T-cell (primary cell): ENCODE results near the gene ARAP3. TPM values are rescaled to one million over a fixed set of nuclear protein-coding genes. Genes with fewer than 3 reads are reported as not detected.

Experiments
- ATAC-seq, 4 experiments: fragments of 200-7000 bp in 3 of 4; fragments of 150-1000 bp in 1 of 4; cut with Tn5 transposase; replicated peaks in 1 of 4; 1 replicate in 3 of 4; 2 replicates in 1 of 4; pipeline ENCODE4 v1.10.0; 2021; ENCODE audit warnings: moderate library complexity in 3 of 4, mild to moderate bottlenecking in 2 of 4, moderate number of reproducible peaks in 1 of 4
- CTCF ChIA-PET, 2 donors: fragments of 300-600 bp; sonication (Branson Sonifier 250); formaldehyde crosslinking; loops; one replicate each; lab custom pipeline; 2022; ENCODE audit warnings: antibody characterized with exemption in 2 of 2; lab: Charles Lee
- POLR2A ChIA-PET, 2 donors: fragments of 300-600 bp; sonication (Branson Sonifier 250); formaldehyde crosslinking; loops; one replicate each; lab custom pipeline; 2022; ENCODE audit warnings: antibody characterized with exemption in 2 of 2; lab: Charles Lee
- DNase-seq, 35 experiments: peaks; one replicate each; pipeline versions ENCODE4 v3.0.0 to v3.0.0-alpha.2; 2013 to 2023
- H3K27ac ChIP-seq: one replicate; pipeline ENCODE4 v1.5.1; 2013; ENCODE audit warnings: low read length
- H3K27me3 ChIP-seq, 2 experiments: replicated peaks in 1 of 2; 1 replicate in 1 of 2; 2 replicates in 1 of 2; pipeline versions ENCODE4 v1.6.1 to v1.7.0; 2013; ENCODE audit warnings: low read length in 1 of 2, mixed read lengths in 1 of 2; ENCODE audit not compliant: control insufficient read depth in 2 of 2, insufficient read depth in 2 of 2; ENCODE audit errors: extremely low read depth in 1 of 2
- H3K36me3 ChIP-seq, 2 donors: 1 replicate in 1 of 2; 2 replicates in 1 of 2; pipeline versions ENCODE4 v1.6.1 to v1.7.0; 2013; ENCODE audit warnings: low read length in 1 of 2; ENCODE audit not compliant: control insufficient read depth in 2 of 2, insufficient read depth in 1 of 2; ENCODE audit errors: extremely low read depth in 1 of 2
- H3K4me1 ChIP-seq, 2 experiments: 1 replicate in 1 of 2; 2 replicates in 1 of 2; pipeline versions ENCODE4 v1.6.1 to v1.7.0; 2013; ENCODE audit warnings: low read length in 2 of 2, mixed read lengths in 1 of 2; ENCODE audit not compliant: insufficient read depth in 2 of 2, control insufficient read depth in 1 of 2; ENCODE audit errors: extremely low read depth in 1 of 2
- H3K4me3 ChIP-seq, 2 donors: 1 replicate in 1 of 2; 2 replicates in 1 of 2; pipeline versions ENCODE4 v1.5.1 to v1.7.0; 2013; ENCODE audit warnings: mild to moderate bottlenecking in 2 of 2, low read length in 1 of 2, moderate library complexity in 1 of 2; ENCODE audit not compliant: control insufficient read depth in 1 of 2; ENCODE audit errors: extremely low read depth in 1 of 2
- H3K9me3 ChIP-seq: 2 replicates; pipeline ENCODE4 v1.7.0; 2013
- H3K27ac Mint-ChIP-seq, 2 donors: one replicate each; pipeline ENCODE4 v1.8.0; 2020 to 2021; ENCODE audit warnings: mild to moderate bottlenecking in 2 of 2, mixed read lengths in 2 of 2
- H3K27me3 Mint-ChIP-seq, 2 donors: one replicate each; pipeline ENCODE4 v1.8.0; 2021 to 2022; ENCODE audit warnings: mixed read lengths in 2 of 2
- H3K36me3 Mint-ChIP-seq: one replicate; pipeline ENCODE4 v1.8.0; 2021; ENCODE audit warnings: mixed read lengths
- H3K4me1 Mint-ChIP-seq, 3 donors: one replicate each; pipeline ENCODE4 v1.8.0; 2020 to 2022; ENCODE audit warnings: mixed read lengths in 3 of 3, mild to moderate bottlenecking in 1 of 3
- H3K4me3 Mint-ChIP-seq, 3 donors: one replicate each; pipeline ENCODE4 v1.8.0; 2020 to 2022; ENCODE audit warnings: mild to moderate bottlenecking in 3 of 3, mixed read lengths in 3 of 3, moderate library complexity in 3 of 3
- H3K9me3 Mint-ChIP-seq, 3 donors: one replicate each; pipeline ENCODE4 v1.8.0; 2020 to 2022; ENCODE audit warnings: mixed read lengths in 3 of 3
- WGBS: methylation state at CpG from one replicate; pipeline ENCODE4 v1.1.5; 2013; ENCODE audit warnings: missing lambda C conversion rate; ENCODE audit not compliant: insufficient coverage; 5-methylcytosine and 5-hydroxymethylcytosine counted together
- total RNA-seq, 35 experiments: library from RNA in 6 of 35; stranded (reverse) in 6 of 35; fragments of 120-200 nt in 1 of 35; gene quantifications; one replicate each; pipeline versions ENCODE4 v1.2.1 to v1.2.4 and lab custom pipeline; 2013 to 2026

ARAP3 gene
- total RNA-seq, 5 donors from 2014 or later (not counting 1 experiment from before 2014, with no cell fraction given) = 1.2 to 25.6 (median 20.5) TPM

DNA sequence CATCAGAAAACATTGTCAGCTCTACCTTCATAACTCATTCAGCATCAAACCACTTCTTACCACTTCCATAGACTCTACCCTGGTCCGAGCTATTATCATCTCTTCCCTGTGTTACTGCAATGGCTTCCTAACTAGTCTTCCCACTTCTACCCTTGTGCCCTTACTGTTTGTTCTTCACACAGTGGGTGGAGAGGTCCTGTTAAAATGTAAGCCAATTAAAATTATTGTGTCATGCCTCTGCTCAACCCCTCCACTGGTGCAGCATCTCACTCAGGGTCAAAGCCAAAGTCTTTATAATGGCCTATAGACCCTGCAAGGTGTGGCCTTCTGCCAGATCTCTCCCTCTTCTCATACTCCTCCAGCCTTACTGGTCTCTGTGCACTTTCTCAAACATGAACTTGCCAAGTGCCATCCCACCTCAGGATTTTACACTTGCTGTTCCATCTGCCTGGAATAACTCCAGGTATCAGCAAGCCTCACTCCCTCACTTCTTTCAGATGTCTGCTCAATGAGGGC lies 22.8 kb upstream of the ARAP3 start:
- WGBS = no CpG with 5 or more reads among the region's 1 CpG
- Histone ChIP-seq H3K27ac (no peak overlapping the region), H3K36me3 (no peaks in the 10 kb centered on the region), H3K4me3 (no peak overlapping the region), H3K4me1 (peaks cover 6 to 24% of the 10 kb centered on the region in 2 experiments), H3K27me3 (peaks cover 22 to 34% of the 10 kb centered on the region in 2 experiments), H3K9me3 (no peaks in the 10 kb centered on the region)
- ChIA-PET POLR2A (interaction anchor here in 1 of 2 donors (0.6 kb wide), 1 partner anchor 135 kb away, joined by 3 read pairs; no protein-coding TSS in a partner anchor), CTCF (interaction anchor here (0.6 to 1.6 kb wide), 4 partner anchors 175 to 891 kb away, joined by 3 to 6 read pairs (median 4); no protein-coding TSS in a partner anchor)
- H3K27ac Mint-ChIP-seq = no peak overlapping the region
- ATAC-seq (no peak), DNase-seq (no peak)
- peaks cover 8 to 22% (median 15%) of the 10 kb centered on the region in 3 donors for H3K4me1 Mint-ChIP-seq
- H3K27me3 Mint-ChIP-seq = peaks cover 15% of the 10 kb centered on the region in 2 donors
- no peaks in the 10 kb centered on the region for H3K9me3 Mint-ChIP-seq
- no peaks in the 10 kb centered on the region for H3K36me3 Mint-ChIP-seq
- H3K4me3 Mint-ChIP-seq = no peak overlapping the region

DNA sequence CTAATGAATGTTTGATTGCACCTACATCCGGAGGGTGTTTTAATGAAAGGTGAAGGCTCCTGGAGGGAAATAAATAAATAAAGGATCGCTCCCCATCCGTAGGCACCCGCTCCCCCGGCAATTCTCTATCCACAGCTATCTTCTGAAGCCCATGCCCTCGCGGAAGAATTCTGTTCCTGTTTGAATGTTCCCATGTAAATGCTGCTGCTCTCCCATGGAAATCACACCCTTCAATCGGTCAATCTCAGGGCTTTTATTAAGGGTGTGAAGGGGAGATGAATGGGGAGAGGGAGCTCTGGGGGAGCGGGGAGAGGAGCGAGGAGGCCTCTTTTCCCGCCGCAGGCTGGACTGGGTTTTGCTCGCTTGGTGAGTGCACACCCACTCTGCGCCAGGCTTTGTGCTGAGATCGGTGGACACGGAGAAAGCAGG lies 21.1 kb upstream of the ARAP3 start:
- Histone ChIP-seq H3K27ac (no peak overlapping the region), H3K4me1 (peaks cover 6 to 24% of the 10 kb centered on the region in 2 experiments), H3K27me3 (peaks cover 22 to 45% of the 10 kb centered on the region in 2 experiments), H3K9me3 (no peaks in the 10 kb centered on the region), H3K36me3 (no peaks in the 10 kb centered on the region), H3K4me3 (peak overlapping the region in 1 of 2 donors; percentile 63)
- Mint-ChIP-seq H3K4me1 (peaks cover 8 to 22% (median 15%) of the 10 kb centered on the region in 3 donors), H3K27me3 (peaks cover 22 to 23% of the 10 kb centered on the region in 2 donors), H3K9me3 (no peaks in the 10 kb centered on the region), H3K36me3 (no peaks in the 10 kb centered on the region), H3K27ac (peak overlapping the region in 1 of 2 donors; percentile 40), H3K4me3 (peak overlapping the region in 1 of 3 donors; percentile 76)
- WGBS = 40% methylated on average over 2 of the region's 16 CpGs
- CTCF ChIA-PET = interaction anchor here (0.6 to 2.4 kb wide), 16 partner anchors 10 to 983 kb away, joined by 3 to 18 read pairs (median 4); partner anchors contain the start of gene PCDH1 (in 2 of the 2)
- POLR2A ChIA-PET = no interaction called here
- ATAC-seq (no peak), DNase-seq (no peak)

DNA sequence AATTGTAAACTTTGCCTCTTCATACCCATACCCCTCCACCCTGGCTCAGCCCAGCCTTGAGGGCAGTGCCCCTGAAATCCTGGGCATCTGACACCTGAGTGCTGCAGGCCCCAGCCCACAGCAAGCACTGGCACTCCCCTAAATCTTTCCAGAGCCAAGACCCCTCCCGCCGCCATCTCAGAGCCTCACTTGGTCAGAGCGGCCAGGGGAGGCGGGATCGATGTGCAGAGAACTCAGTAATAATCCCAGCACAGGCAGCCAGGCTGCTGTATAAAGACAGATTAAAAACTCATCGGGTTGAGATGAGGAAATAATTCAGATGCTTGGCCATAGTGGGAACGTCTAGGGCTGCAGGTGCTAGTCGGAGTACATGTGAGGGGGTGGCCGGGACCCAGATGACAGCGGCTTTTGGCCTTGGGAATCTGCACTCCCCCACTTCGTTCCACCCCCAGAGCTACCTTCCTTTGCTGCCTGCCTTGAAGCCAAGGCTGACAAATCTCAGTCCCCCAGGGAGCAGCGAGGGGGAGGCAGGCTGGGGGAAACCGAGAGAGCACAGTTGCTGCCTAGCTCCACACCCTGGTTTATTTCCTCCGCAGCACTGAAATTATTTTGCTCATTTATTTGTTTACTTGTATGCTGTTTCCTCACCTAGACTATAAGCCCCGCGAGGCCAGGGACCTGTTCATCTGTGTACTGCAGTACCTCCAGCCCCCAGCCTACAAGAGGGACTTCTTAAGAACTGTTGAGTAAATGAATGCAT lies 19.5 kb upstream of the ARAP3 start:
- H3K4me1 ChIP-seq = peaks cover 6 to 24% of the 10 kb centered on the region in 2 experiments
- Mint-ChIP-seq H3K4me3 (peak overlapping the region in 1 of 3 donors; percentile 76), H3K36me3 (no peaks in the 10 kb centered on the region), H3K9me3 (no peaks in the 10 kb centered on the region), H3K4me1 (peaks cover 8 to 22% (median 15%) of the 10 kb centered on the region in 3 donors), H3K27ac (no peak overlapping the region), H3K27me3 (peaks cover 33 to 38% of the 10 kb centered on the region in 2 donors)
- no peaks in the 10 kb centered on the region for H3K9me3 ChIP-seq
- peak; percentile 7 to 40 (median 20) for ATAC-seq
- no peak for DNase-seq
- peaks cover 22 to 51% of the 10 kb centered on the region in 2 experiments for H3K27me3 ChIP-seq
- H3K27ac ChIP-seq = no peak overlapping the region
- H3K36me3 ChIP-seq = no peaks in the 10 kb centered on the region
- 63% methylated on average over 6 of the region's 16 CpGs for WGBS
- POLR2A ChIA-PET = no interaction called here
- CTCF ChIA-PET = interaction anchor here (0.5 to 2.4 kb wide), 12 partner anchors 8 to 259 kb away, joined by 3 to 18 read pairs (median 5); partner anchors contain the start of gene PCDH1 (in 1 of the 2)
- H3K4me3 ChIP-seq = peak overlapping the region; percentile 52 to 63

DNA sequence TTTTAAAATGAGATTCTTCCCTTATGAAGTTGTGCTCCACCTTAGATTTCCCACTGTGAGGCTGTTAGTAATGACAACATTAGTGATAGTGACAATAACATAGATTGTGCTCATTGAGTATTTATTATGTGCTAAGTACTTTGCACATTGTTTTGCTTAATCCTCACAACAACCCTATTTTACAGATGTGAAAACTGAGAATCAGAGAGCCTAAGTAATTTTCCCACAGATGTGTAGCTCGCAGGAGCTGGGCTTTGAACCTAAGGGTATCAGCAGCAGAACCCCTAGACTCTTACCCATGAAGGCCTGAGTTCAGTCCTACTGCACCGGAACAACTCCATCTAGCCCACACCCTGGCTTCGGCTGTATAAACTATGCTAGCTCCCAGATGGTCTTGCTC lies 15.6 kb upstream of the ARAP3 start:
- CTCF ChIA-PET = interaction anchor here in 1 of 2 donors (1.9 kb wide), 1 partner anchor 263 kb away, joined by 5 read pairs; no protein-coding TSS in a partner anchor
- Mint-ChIP-seq H3K27me3 (peaks cover 29 to 44% of the 10 kb centered on the region in 2 donors), H3K9me3 (no peaks in the 10 kb centered on the region), H3K4me3 (no peak overlapping the region), H3K27ac (no peak overlapping the region), H3K4me1 (peaks cover 22 to 33% (median 25%) of the 10 kb centered on the region in 3 donors), H3K36me3 (no peaks in the 10 kb centered on the region)
- H3K27me3 ChIP-seq = peaks cover 9 to 50% of the 10 kb centered on the region in 2 experiments
- DNase-seq (no peak), ATAC-seq (no peak)
- WGBS = 88% methylated on average over 2 of the region's 3 CpGs
- POLR2A ChIA-PET = no interaction called here
- no peaks in the 10 kb centered on the region for H3K9me3 ChIP-seq
- no peaks in the 10 kb centered on the region for H3K36me3 ChIP-seq
- H3K4me3 ChIP-seq = no peak overlapping the region
- no peak overlapping the region for H3K27ac ChIP-seq
- peaks cover 6 to 27% of the 10 kb centered on the region in 2 experiments for H3K4me1 ChIP-seq

DNA sequence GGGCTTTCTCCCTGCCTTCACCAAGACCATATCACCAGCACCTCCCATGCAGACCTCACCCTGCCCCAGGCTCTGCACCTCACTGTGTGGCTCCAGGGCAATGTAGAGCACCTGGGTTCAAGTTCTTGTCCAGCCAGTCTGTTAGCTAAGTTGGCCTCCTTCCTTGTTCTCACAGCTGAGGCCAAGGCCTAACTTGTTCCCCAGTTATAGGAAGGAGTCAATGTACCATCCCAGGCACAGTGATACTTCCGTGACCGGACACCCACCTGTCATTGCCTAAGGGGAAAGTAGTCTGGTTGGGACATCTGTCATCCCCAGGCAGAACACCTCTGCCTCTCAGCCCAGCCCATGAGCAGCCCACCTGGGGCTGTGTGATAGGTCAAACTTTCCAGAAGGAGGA lies 14.4 kb upstream of the ARAP3 start:
- ATAC-seq (no peak), DNase-seq (no peak)
- Histone ChIP-seq H3K4me1 (peaks cover under 1 to 25% of the 10 kb centered on the region in 2 experiments), H3K9me3 (no peaks in the 10 kb centered on the region), H3K4me3 (no peak overlapping the region), H3K27ac (no peak overlapping the region), H3K27me3 (peaks cover 9 to 48% of the 10 kb centered on the region in 2 experiments), H3K36me3 (no peaks in the 10 kb centered on the region)
- ChIA-PET POLR2A (no interaction called here), CTCF (interaction anchor here (1.1 to 1.9 kb wide), 3 partner anchors 181 to 273 kb away, joined by 3 to 5 read pairs (median 4); partner anchors contain the start of gene PCDH1 (in 1 of the 2))
- H3K9me3 Mint-ChIP-seq = no peaks in the 10 kb centered on the region
- no peaks in the 10 kb centered on the region for H3K36me3 Mint-ChIP-seq
- H3K4me1 Mint-ChIP-seq = peaks cover 26 to 34% (median 27%) of the 10 kb centered on the region in 3 donors
- peaks cover 30 to 44% of the 10 kb centered on the region in 2 donors for H3K27me3 Mint-ChIP-seq
- WGBS = no CpG with 5 or more reads among the region's 2 CpGs
- H3K27ac Mint-ChIP-seq = no peak overlapping the region
- no peak overlapping the region for H3K4me3 Mint-ChIP-seq

DNA sequence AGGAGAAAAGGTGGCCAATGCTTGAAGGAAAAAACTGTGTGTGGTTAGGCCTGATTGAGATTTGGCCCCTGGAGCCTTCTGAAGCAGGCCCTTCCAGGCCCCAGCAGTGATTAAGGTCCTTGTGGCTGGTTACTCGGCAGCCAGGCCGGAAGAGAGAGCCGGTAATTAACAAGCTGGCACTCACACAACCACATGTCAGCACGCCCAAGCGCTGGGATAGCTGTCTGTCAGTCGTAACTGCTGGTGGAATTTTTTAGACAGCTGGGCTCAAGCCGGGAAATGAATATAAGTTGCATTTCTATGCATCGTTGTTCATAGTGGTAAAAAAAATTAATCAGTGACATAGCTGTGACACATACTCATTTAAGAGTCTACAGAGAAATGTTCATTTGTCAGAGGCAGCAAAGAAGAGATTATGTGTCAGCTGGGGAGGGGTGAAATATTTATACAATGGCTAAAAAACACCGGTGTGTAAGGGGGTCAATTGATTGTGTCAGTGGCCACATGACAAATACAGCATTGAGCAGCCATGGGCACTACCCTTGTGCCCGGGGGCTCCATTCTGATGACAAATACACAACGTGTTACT lies 13.7 kb upstream of the ARAP3 start:
- no peak overlapping the region for H3K27ac ChIP-seq
- H3K9me3 ChIP-seq = no peaks in the 10 kb centered on the region
- Mint-ChIP-seq H3K4me1 (peaks cover 23 to 30% (median 25%) of the 10 kb centered on the region in 3 donors), H3K27ac (no peak overlapping the region), H3K4me3 (no peak overlapping the region), H3K9me3 (no peaks in the 10 kb centered on the region), H3K36me3 (no peaks in the 10 kb centered on the region), H3K27me3 (peaks cover 30 to 41% of the 10 kb centered on the region in 2 donors)
- no peak for ATAC-seq
- DNase-seq = no peak
- peaks cover 5 to 44% of the 10 kb centered on the region in 2 experiments for H3K27me3 ChIP-seq
- no peak overlapping the region for H3K4me3 ChIP-seq
- H3K36me3 ChIP-seq = no peaks in the 10 kb centered on the region
- ChIA-PET POLR2A (no interaction called here), CTCF (interaction anchor here (0.8 to 2.0 kb wide), 5 partner anchors 104 to 274 kb away, joined by 3 to 8 read pairs (median 4); partner anchors contain the start of gene PCDH1 (in 1 of the 2))
- WGBS = 94% methylated on average over 5 of the region's 11 CpGs
- peaks cover 0 to 20% of the 10 kb centered on the region in 2 experiments for H3K4me1 ChIP-seq
